ACHN (cell line): ENCODE results near the gene ADRA2C.

Experiments
- DNase-seq: peaks from one replicate; pipeline ENCODE4 v3.0.0-alpha.2; 2015
- in situ Hi-C: cut with HindIII; loops from 2 replicates; pipeline ENCODE4 v1.10.0; 2017; ENCODE audit warnings: low sequenced_read_pairs, low pct_ligation_motif_present, low pct_unique_long_range_greater_than_20kb

ADRA2C gene

DNA sequence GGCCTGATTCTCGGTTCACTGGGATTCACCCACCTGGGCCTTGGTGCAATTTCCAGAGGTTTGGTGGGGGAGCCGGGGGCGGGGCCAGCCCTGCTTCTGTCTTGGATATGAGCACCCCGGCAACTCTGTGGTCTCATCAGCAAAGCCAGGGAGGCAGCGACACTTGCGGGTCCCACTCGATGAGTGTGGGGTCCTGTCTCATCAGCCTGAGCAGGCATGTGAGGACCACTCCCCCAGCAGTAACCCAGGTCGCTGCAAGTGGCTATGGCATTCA lies 19.0 kb downstream of the ADRA2C start:
- in situ Hi-C loops: no loop called here

DNA sequence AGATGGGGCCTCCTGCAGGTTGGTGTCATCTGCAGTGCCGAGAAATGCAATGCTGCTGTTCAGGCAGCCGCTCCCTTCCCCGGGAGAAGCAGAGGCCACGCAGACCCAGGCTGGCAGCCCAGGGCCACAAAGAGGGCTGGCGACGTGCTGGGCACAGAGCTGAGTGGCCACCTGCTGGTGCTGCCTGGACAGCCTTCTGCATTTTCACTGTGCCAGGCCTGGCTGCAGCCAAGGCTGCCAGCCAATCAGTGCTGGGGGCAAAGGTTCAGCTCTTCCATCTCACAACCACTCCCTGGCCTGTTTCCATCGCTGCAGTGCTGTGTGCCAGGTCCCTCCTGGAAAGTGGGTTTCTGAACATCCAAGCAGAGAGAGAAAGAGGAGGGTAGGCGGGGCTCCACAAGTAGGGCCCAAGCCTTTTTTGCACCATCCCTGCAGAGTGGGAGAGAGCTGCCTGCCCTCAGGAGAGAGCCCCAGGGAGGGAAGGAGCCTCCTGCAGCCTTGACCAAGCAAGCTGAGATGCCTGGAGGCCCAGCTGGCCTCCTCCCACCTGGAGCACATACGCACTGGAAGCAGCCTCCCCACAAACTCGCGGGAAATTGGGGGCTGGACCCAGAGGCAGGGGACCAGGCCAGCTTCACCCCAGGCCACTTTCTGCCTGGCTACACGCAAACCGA lies 20.1 kb downstream of the ADRA2C start:
- DNase-seq: peak; percentile 44
- in situ Hi-C loops: no loop called here

More for the DNA sequence above, 19.0 kb downstream of the ADRA2C start:
- no peak for DNase-seq

DNA sequence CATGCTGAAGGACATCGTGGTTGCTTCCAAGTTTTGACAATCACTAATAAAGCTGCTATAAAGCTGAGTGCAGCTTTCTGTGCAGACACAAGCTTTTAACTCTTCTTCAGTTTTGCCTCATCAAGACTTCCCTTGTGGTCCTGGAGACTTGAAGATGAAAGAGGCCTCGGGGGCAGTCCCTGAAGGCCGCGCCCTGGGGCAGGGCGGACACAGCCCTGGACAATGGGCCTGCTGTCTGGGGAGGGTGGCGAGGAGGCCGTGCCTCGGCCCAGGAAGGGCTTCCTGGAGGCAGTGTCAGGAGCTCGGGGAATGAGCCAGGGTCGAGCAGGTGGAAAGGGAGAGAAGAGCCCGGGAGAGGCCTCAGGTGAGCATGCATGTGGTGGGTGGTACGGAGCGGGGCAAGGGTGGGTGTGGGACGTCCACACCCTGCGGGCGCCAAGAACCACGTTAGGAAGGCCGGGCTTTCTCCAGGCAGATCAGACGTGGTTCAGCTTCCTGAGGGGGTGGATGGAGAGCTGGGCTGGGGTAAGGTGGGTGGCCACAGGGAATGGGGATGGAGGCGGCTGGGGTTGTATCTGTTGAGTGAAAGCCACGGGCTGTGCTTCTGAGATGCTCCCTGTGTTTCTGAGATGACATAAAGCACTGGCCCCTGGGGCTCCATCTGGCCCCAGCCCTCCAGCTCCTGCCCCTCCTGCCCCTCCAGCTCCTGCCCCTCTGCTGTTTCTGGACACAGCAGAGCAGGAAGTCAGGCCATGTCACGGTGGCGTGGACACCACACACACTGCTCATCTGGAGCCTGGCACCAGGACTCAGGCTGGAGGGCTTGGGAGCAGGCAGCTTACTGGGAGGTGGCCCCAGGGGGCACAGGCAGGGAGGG lies 21.5 kb downstream of the ADRA2C start:
- no peak for DNase-seq
- in situ Hi-C loops: no loop called here

DNA sequence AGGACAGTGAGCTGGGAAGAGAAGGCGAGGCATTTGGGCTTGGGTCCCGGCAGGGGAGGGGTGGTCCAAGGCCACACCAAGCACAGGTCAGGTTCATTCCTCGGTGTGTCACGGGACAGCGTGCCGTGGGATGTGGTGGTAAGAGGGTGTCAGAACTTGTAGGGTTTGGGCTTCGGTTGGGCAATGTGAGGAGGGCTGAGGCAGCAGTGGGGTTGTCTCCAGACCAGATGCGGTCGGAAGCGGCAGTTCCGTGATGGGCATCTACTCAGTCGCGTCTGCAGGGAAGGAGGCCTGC lies 22.1 kb downstream of the ADRA2C start:
- in situ Hi-C loops: no loop called here
- no peak for DNase-seq

DNA sequence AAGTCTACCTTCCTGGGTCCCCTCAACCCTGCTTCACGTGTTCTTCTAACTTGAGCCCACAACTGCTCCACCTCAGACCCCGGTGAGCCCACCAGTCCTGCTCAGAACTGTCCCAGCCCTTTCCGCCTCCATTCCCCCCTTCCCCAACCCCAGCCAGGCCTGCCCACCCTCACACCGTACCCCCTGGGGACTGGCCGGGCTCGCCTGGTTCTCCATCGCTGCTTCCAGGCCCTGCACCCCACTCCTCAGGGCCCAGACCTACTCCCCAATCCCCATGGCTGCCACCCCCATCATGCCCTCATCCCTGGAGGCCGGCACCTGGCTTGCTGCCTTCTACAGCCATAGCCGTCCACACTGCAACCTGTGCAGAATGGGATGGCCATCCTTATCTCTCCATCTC lies 23.4 kb downstream of the ADRA2C start:
- in situ Hi-C loops: no loop called here
- no peak for DNase-seq

DNA sequence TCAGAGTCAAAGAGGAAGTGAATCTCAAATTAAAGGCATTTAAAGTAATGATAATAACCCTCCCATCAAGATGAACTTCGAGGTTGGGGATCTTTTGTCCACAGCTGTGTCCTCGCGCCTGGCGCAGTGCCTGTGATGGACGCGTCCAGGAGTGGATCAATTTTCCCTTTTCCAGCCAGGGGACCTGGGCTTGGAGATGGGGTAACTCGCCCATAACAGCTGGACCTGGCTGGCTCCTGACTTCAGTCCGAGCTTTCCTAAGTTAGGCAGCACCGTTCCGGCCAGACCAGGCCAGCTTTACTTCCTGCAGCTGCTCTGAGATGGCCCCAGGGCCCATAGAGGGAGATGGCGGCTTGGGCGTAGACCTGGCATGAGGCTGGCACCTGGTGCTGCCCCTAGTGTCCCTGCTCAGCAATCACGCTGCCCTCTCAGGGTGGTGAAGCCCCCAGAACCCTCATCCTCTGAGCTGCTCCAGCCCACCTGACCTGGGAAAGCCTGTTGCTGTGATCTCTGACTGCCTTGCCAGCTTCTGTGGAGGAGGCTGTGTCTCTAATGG lies 23.9 kb downstream of the ADRA2C start:
- no peak for DNase-seq
- in situ Hi-C loops: no loop called here

DNA sequence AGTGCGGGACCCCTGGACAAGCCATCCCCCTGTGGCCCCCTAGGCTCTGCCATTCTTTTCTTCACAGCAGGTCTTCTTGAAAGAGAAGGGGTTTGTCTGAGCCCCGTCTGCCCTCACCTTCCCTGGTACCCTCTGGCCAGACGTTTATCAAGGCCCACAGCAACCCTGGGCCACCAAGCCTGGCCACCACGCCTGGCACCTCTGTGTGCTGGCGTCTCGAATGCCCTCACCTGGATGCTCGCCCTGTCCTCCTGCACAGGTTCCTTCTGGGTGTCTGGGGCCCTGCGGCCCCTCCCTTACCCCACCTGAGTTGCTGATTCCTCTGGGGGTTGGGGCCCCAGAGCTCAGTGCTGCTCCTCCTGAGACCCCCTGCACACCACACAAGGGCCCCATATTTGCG lies 25.1 kb downstream of the ADRA2C start:
- in situ Hi-C loops: no loop called here
- DNase-seq: no peak

DNA sequence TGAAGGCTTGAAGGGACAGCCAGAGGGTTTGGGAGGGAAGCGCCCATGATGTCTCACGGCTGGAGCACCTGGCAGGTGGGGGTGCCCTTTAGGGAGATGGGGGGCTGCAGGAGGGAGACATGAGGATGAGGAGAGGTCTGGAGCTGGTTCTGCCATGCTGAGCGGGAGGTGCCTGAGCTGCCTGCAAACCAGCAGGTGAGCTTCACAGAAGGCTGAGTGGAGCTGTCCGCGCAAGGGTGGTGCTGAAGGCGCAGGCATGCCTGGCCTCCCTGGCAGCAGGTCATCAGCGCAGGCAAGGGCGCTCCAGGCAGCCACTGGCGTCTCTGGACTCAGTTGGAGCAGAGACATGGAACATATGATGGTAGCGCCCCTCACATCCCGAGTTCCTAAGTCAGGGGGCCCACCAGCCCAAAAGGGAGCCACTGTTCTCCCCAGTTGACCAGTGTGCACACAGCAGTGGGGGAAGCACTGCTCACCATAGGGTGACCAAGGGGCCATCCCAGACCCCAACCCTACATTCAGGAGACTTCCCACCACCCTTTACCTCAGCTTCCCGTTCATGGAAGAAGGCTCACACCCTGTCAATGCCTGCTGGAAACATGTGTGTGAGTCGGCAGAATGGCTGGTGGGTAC lies 25.8 kb downstream of the ADRA2C start:
- DNase-seq: peak; percentile 31
- in situ Hi-C loops: no loop called here

DNA sequence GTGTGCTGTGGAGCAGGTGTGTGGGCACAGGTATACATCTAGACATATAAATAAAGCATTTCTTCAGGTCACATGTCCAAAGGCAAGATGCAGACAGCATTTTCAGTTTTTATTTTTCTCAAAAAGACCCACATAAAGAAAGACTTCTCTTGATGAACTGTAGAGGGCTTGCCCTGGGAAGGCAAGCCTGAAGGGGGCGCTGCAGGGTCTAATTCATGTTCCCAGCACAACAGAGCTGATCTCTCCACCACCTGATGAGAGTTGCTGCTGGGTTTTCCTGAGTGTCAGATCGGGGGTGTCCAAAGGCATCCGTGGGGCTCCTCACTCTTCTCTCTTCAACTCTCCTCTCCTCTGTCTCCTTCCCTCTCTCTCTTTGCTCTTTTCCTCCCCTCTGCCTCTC lies 26.6 kb downstream of the ADRA2C start:
- DNase-seq: no peak
- in situ Hi-C loops: no loop called here

DNA sequence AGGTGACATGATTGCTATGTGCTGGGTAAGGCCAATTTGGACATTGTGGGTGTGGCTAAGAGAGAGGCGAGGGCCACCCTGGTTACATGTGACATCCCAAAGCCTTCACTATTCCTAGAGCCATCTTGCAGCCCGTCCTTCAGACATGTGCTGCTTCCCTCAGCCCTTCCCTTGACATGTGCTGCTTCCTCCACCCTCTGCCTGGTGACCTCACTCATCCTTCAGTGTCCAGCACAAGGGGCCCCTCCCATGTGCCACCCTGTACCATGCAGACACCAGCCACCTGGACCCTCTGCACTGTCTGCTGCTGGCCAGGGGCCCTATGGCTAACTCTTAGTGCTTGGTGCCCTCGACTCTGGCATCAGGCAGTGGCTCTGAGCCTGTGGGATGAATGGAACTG lies 27.4 kb downstream of the ADRA2C start:
- in situ Hi-C loops: no loop called here
- DNase-seq: no peak

DNA sequence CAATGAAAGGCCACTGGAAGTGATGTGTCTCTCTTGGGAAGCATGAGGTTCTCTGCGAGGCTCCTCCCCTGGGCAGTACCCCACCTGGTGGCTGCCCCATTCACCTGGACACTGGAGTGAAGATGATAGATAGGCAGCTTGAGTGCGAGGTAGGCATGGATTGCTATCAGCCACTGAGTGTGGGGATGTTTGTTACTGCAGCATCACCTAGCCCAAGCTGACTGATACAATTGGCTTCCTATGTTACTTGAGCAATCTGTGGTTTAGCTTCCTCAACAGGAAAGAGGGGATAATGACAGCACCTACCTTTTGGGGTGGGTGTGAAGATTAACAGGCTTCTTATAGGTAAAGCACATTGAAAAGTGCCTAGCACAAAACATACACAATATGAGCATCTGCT lies 30.8 kb downstream of the ADRA2C start:
- in situ Hi-C loops: no loop called here
- no peak for DNase-seq

DNA sequence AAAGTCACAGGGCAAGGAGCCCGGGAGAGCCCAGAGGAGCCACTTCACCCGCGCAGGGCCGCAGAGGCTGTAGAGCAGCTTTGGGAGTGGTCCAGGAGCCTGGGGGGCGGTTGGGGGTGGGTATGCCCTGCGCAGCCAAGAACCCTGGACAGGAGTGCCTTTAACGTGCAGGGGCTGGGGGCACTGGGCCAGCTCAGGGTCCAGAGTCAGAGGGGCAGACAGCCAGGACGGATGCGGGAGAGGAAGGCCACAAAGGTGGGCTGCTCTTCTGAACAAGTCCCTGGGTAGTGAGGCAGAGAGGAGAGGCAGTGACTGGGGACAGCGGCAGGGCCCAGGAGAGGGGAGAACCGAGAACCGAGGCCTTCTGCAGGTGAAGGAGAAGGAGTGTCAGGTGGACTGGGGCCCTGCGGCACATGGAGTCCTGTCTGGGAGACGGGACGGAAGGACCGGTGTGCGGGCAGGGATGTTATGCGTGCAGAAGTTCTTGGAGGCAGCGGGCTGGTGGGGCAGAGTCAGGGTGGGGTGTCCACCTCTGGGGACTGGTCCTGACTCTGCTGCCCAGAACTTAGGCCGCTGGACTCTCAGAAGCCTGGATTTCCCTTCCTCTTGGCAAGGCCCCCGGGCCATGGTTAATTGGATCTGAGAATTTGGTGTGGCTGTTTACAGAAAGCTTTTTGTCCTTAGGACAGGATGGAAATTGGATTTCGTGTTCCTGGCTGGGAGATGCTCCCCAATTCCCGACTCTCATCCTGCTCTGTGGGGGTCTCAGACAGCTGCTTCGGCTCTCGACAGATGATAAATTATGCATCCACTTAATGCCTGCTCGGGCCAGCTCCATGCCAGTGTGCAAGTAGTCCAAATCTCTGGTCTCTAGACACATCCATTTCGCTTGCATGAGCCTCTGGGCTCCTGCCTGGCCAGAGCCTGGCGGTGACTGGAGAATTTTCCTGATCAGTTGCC lies 31.9 kb downstream of the ADRA2C start:
- no peak for DNase-seq
- in situ Hi-C loops: no loop called here

DNA sequence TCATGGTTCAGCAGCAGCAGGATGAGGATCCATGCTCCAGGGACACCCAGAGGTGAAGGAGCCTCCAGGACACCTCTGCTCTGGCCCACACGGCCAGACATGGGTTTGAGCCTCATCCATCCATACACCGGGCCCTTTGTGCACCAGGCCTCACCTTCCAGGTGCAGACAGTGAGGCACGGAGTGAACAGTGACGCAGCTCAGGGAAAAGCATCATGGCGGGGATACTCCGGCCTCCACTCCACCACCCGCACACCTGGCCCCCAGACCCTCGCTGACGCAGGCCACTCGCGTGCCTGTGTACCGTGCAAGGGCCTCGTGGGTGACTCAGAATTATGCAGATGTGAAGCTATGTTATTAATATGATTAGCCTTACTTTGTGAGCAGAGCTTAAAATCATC lies 33.3 kb downstream of the ADRA2C start:
- no peak for DNase-seq
- in situ Hi-C loops: no loop called here

DNA sequence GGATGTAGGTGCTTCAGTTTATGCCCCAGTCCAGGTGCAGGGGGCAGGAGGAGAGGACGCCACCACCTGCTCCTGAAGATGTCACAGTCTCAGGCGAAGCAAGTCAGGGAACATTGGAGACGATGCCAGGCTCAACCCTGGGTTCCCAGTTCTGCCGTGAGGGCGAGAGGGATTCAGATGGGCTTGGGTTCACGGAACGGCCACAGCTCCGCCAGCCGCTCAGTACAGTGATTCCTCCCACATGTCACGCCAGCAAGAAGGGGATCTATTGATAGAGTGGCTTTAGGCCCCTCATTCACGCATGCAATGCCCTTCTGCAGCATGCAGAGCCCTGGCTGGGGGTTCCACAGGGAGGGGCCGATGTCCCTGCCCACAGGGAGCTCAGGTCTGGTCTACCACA lies 34.2 kb downstream of the ADRA2C start:
- DNase-seq: no peak
- in situ Hi-C loops: no loop called here

DNA sequence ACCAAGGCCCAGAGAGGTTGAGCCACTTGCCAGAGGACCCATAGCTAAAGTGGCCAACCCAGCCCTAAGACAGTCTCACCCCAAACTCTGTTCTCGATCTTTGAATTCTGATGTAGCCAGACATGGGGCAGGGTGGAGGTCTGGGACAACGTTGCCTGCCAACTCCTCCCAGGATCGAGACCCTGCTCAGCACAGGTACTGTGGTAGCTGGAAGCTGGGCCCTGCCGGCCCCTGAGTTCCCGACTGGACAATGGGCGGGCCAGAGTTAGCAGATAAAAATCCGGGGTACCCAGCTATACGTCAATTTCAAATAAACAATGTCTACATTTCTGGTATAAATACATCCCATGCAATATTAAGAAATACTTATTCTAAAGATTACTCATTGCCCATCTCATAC lies 35.3 kb downstream of the ADRA2C start:
- in situ Hi-C loops: no loop called here

DNA sequence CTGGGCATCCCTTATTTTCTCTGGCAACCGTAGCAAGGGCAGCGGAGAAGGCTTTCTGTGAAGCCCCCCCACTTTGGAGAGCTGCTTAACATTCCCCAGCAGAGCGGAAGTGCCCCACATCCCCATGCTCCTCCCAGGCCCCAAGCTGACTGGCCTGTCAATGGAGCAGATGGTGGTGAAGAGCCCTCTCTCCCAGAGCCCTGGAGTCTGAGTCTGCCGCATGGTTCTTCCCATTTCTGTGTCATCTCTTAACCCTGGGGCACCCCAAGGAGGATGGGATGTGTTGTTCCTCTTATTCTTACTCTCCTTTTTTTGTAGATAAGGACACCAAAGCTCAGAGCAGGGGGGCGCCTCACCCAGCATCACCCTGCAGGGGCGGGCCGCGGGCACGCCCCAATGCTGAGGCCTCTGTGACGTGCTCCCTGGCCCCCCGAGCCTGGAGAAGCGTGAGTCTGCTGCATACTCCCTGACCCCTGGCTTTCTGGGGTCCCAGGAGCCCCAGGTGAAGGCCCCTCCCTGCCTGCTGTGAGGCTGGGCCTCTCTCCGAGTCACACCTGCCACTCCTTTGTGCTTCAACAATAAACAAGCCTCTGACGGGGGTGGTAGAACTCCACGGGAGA lies 35.9 kb downstream of the ADRA2C start:
- in situ Hi-C loops: no loop called here
- no peak for DNase-seq

More for the DNA sequence above, 35.3 kb downstream of the ADRA2C start:
- no peak for DNase-seq

DNA sequence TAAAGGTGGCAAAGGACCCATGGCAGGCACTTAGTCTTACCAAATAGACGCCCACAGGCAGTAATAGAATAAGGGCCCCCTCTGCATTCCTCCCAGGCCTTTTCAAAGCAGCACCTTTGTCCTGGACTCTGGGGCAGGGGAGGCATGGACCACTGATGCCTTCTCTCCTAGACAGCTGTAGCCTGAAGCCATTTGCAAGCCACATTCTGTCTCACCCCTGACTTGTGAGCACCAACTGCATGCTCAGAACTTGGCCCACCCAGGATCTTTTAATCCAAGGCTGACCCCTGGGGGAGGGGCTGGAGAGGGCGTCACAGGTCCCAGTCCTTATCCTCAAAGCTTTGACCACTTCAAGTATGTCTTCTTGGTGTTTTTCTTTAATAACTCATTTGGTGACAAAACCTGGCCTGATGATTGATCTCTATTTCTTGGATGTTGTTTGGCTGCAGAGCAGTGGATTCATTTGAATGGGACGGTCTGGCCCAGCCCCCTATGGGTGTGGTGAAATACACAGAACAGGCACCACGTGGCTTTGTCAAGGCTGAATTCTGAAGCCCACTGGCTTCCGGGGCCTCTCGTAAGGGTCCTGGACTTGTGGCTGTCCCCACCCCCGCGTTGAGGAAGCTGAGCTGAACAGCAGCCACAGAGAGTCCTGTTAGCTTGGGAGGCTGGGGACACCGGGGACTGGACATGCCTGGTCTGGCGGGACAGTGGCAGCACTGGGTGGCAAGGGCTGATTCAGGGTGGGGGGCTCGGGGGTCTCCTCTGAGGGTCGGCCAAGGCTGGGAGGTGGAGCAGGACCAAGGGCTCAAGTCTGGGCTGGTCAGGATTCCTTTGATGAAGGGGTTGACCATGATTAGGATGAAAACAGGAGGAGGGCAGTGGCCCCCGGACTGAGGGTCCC lies 36.6 kb downstream of the ADRA2C start:
- in situ Hi-C loops: no loop called here
- DNase-seq: no peak
